ENCODE results near the gene KLF9. TPM values are rescaled to one million over a fixed set of nuclear protein-coding genes. Genes with fewer than 3 reads are reported as not detected.

The KLF9 gene
- total and polyA plus RNA-seq, 9 of the 15 experiments (the other 6 are each of a cell fraction or from before 2014, with no cell fraction given): 3.3 to 11.9 (median 6.9) TPM

- no peak for TF ChIP-seq NR1H2 (CRISPR knock-in tag; IDR thresholded peaks at IDR 0.05)
- TF ChIP-seq HNRNPL (IDR thresholded peaks at IDR 0.05; ENCODE audit: low read depth, low read length): no peak
- TF ChIP-seq ETS1 (conservative IDR thresholded peaks at IDR 0.05; ENCODE audit: control insufficient read depth, low read depth, low read length): no peak
- TF ChIP-seq FOS (IDR thresholded peaks at IDR 0.05; ENCODE audit: extremely low read depth, insufficient read length): no peak
- no peak for TF ChIP-seq CREBBP (IDR thresholded peaks at IDR 0.05; ENCODE audit: low read depth, low read length)
- TF ChIP-seq CHD4 (IDR thresholded peaks at IDR 0.05; ENCODE audit: insufficient read depth, insufficient replicate concordance, low read depth, low read length, poor library complexity, severe bottlenecking): no peak
- no peak for TF ChIP-seq POLR2G (IDR thresholded peaks at IDR 0.05; ENCODE audit: low read depth, low read length)
These were observed 3.1 kb downstream of the KLF9 start (continued) for GRCh38 chr9:70411121-70411929.

DNA sequence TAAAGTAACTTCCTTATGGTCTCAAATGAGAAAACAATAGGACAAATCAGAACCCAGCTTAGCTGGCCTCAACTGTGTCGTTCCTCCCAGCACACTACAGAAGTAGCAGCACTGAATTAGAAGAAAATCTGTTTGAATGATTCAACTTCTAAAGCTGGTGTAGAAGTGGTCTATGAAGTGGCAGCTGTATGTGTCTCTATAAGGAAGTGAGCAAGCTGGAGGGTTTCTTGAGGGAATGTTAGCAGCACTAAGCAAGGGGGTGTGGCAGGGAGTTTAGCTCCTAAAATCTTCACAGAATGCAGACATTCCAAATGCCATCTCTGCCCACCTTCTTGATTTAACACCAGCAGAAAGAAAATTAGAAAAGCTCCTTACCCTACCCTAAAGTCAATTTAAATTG is 4.1 kb downstream of the KLF9 start:
- peak overlapping the region in 1 of 2 experiments; percentile 87; a peak in 1 of 4 replicates for H3K9ac ChIP-seq (ENCODE audit: insufficient read depth in 1 of 2, low read depth in 2 of 2, low read length in 2 of 2)
- 17% methylated on average over 1 of the region's 1 CpG for WGBS (ENCODE audit: insufficient coverage, low coverage, missing lambda C conversion rate)
- H3K4me3 ChIP-seq: peak overlapping the region; percentile 74
- intact Hi-C loops (cut with micrococcal nuclease) (loop anchor here (5.0 kb wide), 1 partner anchor 58 kb away; no protein-coding TSS in a partner anchor), in situ Hi-C loops (cut with MboI) (no loop called here)
- no peaks in the 10 kb centered on the region; the same call in 1 of the 2 replicates for H4K20me1 ChIP-seq (replicated peaks; ENCODE audit: control insufficient read depth, insufficient read depth, low read length)
- peak overlapping the region; percentile 95 for H3K4me2 ChIP-seq (ENCODE audit: insufficient read depth, low read length)
- H2AFZ ChIP-seq (ENCODE audit: low read depth, low read length): no peak overlapping the region
- no peak for ATAC-seq
- peaks cover 77% of the 10 kb centered on the region for H3K79me2 ChIP-seq (ENCODE audit: control insufficient read depth, insufficient read depth, low read length)
- no peaks in the 10 kb centered on the region for H3K27me3 ChIP-seq (ENCODE audit: control insufficient read depth in 2 of 2, insufficient read depth in 2 of 2, low read length in 2 of 2)
- H3K4me1 ChIP-seq (replicated peaks in 1 of 2; ENCODE audit: control insufficient read depth in 2 of 2, insufficient read depth in 2 of 2, low read length in 2 of 2): peaks cover 19 to 42% of the 10 kb centered on the region in 2 experiments; a peak in 4 of 5 replicates
- BruUV-seq (replicated peaks): no TSS peak
- ChIA-PET CTCF (ENCODE audit: low intra/inter-chr PET ratio) (no interaction called here), POLR2A (interaction anchor here (1.0 to 5.3 kb wide), 4 partner anchors 8 to 33 kb away, joined by 3 to 38 read pairs (median 12); no protein-coding TSS in a partner anchor)
- H3K9me3 ChIP-seq (replicated peaks; ENCODE audit: control insufficient read depth, insufficient read depth, low read depth, low read length): no peaks in the 10 kb centered on the region
- H3K9me1 ChIP-seq (ENCODE audit: control insufficient read depth, insufficient read depth, low read length): no peaks in the 10 kb centered on the region
- TF ChIP-seq, protein P1, sequence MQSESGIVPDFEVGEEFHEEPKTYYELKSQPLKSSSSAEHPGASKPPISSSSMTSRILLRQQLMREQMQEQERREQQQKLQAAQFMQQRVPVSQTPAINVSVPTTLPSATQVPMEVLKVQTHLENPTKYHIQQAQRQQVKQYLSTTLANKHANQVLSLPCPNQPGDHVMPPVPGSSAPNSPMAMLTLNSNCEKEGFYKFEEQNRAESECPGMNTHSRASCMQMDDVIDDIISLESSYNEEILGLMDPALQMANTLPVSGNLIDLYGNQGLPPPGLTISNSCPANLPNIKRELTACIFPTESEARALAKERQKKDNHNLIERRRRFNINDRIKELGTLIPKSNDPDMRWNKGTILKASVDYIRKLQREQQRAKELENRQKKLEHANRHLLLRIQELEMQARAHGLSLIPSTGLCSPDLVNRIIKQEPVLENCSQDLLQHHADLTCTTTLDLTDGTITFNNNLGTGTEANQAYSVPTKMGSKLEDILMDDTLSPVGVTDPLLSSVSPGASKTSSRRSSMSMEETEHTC (IDR thresholded peaks at IDR 0.05): no peak
- TF ChIP-seq, protein P2, sequence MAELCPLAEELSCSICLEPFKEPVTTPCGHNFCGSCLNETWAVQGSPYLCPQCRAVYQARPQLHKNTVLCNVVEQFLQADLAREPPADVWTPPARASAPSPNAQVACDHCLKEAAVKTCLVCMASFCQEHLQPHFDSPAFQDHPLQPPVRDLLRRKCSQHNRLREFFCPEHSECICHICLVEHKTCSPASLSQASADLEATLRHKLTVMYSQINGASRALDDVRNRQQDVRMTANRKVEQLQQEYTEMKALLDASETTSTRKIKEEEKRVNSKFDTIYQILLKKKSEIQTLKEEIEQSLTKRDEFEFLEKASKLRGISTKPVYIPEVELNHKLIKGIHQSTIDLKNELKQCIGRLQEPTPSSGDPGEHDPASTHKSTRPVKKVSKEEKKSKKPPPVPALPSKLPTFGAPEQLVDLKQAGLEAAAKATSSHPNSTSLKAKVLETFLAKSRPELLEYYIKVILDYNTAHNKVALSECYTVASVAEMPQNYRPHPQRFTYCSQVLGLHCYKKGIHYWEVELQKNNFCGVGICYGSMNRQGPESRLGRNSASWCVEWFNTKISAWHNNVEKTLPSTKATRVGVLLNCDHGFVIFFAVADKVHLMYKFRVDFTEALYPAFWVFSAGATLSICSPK (IDR thresholded peaks at IDR 0.05; ENCODE audit: borderline replicate concordance): no peak
- TF ChIP-seq CBX8 (IDR thresholded peaks at IDR 0.05; ENCODE audit: borderline replicate concordance, extremely low read depth, low read depth, low read length, poor library complexity, severe bottlenecking) (no peak), RBFOX2 (IDR thresholded peaks at IDR 0.05; ENCODE audit: low read depth, low read length) (no peak), ZNF766 (CRISPR knock-in tag; conservative IDR thresholded peaks at IDR 0.05) (peak; percentile 73)
- no peak overlapping the region for H3K27ac ChIP-seq (ENCODE audit: extremely low read depth, low read depth, low read length)
- no peak for DNase-seq (ENCODE audit: extremely low read depth in 1 of 4, low spot score in 3 of 4)
- H3K36me3 ChIP-seq (ENCODE audit: control insufficient read depth, insufficient read depth, low read length): no peaks in the 10 kb centered on the region
- no peak for FAIRE-seq
